Fibroblast of lung (primary cell): ENCODE data around the gene CES3.

Source experiments
- EZH2 ChIP-seq: IDR thresholded peaks from 2 replicates; pipeline ENCODE4 v1.5.1; 2012; ENCODE audit warnings: low read length, control low read depth, mild to moderate bottlenecking; ENCODE audit errors: missing control alignments
- TF ChIP-seq, protein P1 (sequence below), 2 donors: IDR thresholded peaks in 1 of 2; conservative IDR thresholded peaks in 1 of 2; 1 replicate in 1 of 2; 2 replicates in 1 of 2; pipeline ENCODE4 v1.5.1; 2011 to 2012; ENCODE audit warnings: low read length in 2 of 2, control low read depth in 1 of 2, inconsistent platforms in 1 of 2, low read depth in 1 of 2, mild to moderate bottlenecking in 1 of 2

DNA sequence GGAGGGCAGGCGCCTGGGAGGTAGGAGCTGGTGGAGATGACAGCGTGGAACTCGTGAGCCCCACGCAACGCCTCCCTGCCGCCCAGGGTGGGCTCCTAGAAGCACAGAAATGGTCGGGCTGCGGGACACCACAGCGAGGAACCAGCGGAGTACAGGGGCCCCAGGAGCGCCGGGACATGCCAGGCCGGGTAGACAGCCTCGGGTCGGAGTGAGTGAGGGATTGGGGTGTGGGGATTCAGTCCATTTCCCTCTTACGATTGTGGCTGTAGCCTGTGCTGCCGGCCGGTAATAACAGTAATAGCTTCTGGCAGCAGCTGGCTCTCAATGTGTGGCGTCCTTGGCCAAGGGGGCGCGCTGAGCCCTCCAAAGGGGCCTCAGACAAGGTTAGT, 12.2 kb upstream of the CES3 start:
- TF ChIP-seq, protein P1, sequence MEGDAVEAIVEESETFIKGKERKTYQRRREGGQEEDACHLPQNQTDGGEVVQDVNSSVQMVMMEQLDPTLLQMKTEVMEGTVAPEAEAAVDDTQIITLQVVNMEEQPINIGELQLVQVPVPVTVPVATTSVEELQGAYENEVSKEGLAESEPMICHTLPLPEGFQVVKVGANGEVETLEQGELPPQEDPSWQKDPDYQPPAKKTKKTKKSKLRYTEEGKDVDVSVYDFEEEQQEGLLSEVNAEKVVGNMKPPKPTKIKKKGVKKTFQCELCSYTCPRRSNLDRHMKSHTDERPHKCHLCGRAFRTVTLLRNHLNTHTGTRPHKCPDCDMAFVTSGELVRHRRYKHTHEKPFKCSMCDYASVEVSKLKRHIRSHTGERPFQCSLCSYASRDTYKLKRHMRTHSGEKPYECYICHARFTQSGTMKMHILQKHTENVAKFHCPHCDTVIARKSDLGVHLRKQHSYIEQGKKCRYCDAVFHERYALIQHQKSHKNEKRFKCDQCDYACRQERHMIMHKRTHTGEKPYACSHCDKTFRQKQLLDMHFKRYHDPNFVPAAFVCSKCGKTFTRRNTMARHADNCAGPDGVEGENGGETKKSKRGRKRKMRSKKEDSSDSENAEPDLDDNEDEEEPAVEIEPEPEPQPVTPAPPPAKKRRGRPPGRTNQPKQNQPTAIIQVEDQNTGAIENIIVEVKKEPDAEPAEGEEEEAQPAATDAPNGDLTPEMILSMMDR (conservative IDR thresholded peaks at IDR 0.05 in 1 of 2, IDR thresholded peaks at IDR 0.05 in 1 of 2; ENCODE audit: low read depth in 1 of 2, low read length in 2 of 2), result no peak
- TF ChIP-seq EZH2, result no peak
